Stimulated activated CD8-positive, alpha-beta memory T cell treated with anti-CD3 and anti-CD28 coated beads, Interleukin-15, amount 100 ng/mL, for 24 hours (primary cell): ENCODE measurements around the gene AKR1C1.
"Not testable (repeated sequence)": the region's sequence is repeated elsewhere in the genome, so short reads cannot be mapped to it uniquely, and the experiment has no call there.

Source experiments
- DNase-seq: peaks from one replicate; pipeline ENCODE4 v3.0.0-alpha.2; 2020; ENCODE audit warnings: low read depth

AKR1C1 gene

GRCh38 chr10:4947635-4948596, 15.3 kb upstream of the AKR1C1 start:
- DNase-seq, result no peak

- not testable (repeated sequence) for DNase-seq
These were observed 11.6 kb upstream of the AKR1C1 start for GRCh38 chr10:4951512-4952162.

DNA sequence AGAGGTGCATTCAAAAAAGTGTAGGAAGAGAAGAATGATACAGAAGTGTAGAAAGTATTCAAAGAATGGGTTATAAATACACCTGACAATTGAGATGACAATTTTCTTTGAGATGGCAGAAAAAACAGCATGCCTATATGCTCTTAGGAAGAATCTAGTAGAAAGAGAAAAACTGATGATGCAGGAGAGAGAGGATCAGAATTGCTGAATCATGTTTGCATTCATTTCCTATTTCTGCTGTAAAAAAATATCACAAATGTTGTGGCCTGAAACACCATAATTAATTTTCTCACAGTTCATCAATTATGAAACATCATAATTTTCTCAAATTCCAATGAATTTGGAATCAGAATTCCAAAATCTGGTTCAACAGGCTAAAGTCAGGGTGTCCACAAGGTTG, 9.8 kb upstream of the AKR1C1 start:
- DNase-seq, result no peak

- DNase-seq, result not testable (repeated sequence)
These were observed 7.1 kb upstream of the AKR1C1 start for GRCh38 chr10:4956088-4956487.

DNA sequence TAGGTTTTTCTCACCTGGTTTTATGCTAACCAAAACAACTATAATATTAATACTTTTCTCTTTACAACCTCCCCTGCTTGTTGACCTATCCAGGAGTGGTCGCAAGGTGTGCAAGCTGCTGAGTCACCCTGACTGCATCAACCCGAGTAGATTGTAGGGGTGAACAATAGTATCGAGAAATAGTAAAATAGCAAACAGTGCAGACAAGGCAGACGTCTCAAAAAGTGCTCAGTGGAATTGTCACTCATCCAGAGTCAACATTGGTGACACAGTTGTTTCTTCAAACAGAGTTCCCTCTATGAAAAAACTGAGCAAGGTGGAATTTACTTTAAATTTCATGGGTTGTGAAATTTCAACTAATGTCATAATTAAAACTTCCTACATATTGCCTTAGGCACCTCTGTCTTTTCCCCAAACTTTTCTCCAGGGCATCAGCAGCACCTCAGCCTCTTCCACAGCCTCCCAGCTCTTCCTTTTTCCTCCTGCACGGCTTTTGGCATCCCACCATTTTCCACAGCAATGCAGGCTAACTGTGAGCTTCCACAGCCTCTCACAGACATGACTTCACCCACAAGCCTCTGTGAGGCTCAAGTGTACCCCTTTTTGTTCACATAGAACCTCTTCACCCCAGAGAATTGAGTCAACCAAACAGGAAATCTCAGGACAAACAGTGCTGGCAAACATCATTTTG, 6.1 kb upstream of the AKR1C1 start:
- not testable (repeated sequence) for DNase-seq

DNA sequence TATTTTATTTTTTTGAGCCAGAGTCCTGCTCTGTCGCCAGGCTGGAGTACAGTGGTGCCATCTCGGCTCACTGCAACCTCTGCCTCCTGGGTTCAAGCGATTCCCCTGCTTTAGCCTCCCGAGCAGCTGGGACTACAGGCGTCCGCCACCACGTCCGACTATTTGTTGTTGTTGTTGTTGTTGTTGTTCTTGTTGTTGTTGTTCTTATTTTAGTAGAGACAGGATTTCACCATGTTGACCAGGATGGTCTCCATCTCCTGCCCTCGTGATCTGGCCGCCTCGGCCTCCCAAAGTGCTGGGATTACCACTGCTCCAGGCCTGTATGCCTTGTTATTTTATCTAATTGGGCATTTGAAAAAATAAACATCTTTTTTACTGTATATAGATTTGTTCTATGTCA, 1.7 kb upstream of the AKR1C1 start:
- DNase-seq, result not testable (repeated sequence)

- DNase-seq, result not testable (repeated sequence)
These were observed 907 bp upstream of the AKR1C1 start for GRCh38 chr10:4962308-4962707.

DNA sequence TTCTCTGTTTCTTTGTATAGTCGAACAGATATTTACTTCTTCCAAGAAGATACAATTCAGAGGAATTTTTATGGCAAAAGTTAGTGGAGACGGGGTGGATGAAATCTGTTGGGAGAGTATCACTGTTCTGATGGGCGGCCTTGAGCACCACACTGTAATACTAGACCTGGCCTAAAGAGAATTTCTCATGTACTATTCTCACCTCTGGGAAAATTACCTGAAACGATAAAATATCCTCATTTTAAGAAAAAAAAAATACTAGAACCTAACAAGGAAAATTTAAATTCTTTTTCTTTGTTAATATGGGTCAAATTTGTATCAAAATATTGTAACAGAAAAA, 570 bp downstream of the AKR1C1 start:
- DNase-seq, result not testable (repeated sequence)

- DNase-seq, result not testable (repeated sequence)
These were observed 2.5 kb downstream of the AKR1C1 start for GRCh38 chr10:4965763-4966162.

DNA sequence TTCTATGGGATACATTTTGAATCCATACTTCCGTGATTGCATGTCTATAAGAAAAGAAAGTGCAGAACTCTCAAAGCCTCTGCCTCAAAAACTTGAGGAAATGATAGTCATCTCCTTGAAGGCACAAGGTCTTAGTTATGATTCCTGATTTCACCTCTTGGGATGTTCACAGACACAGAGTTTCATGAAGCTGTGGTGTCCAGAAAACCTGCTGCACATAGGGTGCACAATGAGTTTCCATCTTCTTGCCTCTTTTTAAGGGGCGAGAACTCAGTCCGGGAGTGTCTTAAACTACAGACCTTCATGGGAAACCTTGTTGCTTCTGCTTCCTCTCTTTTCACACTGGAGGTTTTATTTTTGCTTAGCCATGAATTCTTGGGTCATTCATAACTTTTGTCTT, 4.0 kb downstream of the AKR1C1 start:
- DNase-seq, result not testable (repeated sequence)

DNA sequence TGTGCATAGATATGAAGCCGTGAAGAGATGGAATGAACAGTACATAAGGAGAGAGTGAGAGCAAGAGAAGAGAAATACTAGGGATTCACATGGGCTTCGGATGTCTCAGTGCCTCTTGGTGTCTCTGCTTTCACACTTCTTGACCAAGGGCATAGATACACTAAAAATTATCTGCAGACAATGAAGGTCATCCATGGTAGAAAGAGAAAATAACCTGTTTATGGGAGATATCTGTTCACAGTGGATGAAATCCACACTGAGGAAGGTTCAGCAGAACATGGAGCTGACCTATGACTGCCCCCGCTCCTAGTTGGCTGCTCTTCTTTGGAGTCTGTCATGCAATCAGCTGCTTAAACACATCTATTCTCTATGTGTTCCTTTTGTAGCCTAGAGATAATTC, 6.1 kb downstream of the AKR1C1 start:
- DNase-seq, result not testable (repeated sequence)

DNA sequence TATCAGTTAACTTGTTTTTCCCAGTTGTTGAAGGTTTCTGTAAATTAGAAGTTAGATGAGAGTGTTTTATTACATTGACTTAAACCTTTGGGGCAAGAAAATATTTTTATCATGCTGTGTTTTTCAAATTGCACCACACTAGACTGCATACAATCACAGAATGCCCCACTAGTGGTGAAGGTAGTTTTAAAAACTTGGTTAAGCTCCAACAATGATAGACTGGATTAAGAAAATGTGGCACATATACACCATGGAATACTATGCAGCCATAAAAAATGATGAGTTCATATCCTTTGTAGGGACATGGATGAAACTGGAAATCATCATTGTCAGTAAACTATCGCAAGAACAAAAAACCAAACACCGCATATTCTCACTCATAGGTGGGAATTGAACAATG, 7.1 kb downstream of the AKR1C1 start:
- not testable (repeated sequence) for DNase-seq

DNA sequence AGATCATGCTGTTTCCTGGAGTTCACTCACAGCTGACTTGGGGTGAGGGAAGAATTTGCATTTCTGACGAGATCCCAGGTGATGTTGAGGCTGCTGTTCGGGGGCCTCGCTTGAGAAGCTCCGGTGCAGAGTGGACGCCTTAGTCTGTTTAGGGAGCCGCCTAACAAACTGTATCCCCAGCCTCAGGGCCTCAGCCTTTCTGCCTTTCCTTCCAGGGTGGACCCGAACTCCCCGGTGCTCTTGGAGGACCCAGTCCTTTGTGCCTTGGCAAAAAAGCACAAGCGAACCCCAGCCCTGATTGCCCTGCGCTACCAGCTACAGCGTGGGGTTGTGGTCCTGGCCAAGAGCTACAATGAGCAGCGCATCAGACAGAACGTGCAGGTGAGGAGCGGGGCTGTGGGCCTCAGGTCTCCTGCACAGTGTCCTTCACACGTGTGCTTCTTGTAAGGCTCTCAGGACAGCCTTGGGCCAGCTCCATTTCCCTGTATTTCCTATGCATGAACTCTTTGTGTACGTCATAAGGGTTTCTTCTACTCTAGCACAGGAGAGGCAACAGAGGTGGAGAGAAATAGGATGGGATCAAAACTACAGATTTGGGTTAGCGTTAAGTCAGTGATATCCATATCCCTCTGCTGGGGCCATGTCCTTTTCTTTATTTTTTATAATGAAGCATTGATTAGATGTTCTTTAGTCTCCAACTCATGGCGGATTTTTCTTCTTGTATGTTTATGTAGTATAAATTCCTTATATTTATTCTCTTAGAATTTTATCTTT, 9.3 kb downstream of the AKR1C1 start:
- not testable (repeated sequence) for DNase-seq

DNA sequence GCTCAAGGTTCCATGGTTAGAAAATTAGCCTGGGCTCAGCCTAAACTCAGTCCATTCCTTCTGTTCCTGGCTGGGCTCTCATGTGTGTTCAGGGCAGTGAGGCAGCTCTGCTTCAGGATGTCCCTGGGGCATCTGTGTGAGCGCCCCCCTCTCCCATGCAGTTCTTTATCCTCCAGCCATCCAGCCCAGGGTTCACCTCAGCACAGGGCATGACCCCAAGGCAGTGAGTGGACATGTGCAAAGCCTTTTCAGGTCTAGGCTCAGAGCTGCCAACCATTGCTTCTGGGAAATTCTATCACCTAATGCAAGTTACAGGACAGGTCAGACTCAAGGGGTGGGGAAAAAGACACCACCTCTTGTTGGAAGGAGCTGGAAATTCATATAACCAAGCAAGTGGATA, 10.1 kb downstream of the AKR1C1 start:
- not testable (repeated sequence) for DNase-seq

DNA sequence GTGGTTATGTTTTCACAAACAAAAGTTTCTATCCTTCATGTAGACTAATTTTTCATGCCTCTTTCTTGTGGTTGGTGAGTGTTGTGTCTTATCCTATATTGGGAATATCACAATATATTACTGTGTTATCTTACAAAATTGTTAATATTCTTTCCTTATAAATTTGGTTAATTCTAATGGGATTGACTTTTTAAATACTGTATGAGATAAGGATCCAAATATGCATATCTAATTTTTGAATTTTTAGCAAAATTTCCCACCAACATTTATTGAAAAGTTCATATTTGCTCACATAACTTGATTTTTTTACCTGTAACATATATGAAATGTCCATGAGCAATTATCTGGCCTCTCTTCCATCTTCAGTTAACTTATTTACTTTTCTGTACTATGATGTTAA, 11.2 kb downstream of the AKR1C1 start:
- not testable (repeated sequence) for DNase-seq

- no peak for DNase-seq
These were observed 13.8 kb downstream of the AKR1C1 start for GRCh38 chr10:4977025-4977424.

DNA sequence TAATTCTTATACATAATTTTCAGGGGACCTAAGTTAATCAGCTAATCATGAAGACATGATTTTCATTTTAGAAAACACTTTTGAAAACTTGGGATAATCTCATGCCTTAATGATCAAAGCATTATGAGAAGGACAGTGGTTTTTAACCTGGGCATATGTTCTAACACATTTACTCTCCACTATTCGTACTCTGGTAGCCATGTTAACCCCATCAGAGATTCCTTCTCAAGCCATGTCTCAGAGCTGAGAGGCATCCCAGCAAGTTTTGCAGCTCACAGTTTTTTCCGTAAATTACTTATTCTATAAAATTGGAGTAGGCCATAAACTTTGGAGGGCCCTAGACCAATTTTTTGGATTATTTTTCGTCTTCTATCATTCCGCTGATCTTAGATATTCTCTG, 15.7 kb downstream of the AKR1C1 start:
- no peak for DNase-seq

DNA sequence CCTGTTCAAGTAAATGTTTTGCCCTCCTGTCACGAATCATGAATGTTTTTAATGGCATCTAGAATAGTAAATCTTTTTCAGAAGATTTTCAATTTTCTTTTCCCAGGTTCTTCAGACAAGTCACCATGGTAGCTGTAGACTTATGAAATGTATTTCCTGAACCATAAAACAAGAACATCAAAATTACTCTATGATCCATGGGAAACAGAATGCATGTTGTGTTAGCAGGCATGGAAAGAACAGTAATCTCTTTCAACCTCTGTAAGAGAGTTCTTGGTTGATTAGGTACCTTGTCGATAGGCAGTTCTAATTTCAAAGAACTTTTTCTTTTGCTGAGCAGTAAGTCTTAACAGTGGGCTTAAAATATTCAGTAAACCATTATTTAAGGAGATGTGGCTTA, 17.6 kb downstream of the AKR1C1 start:
- DNase-seq, result no peak

GRCh38 chr10:4981722-4982471, 18.7 kb downstream of the AKR1C1 start:
- DNase-seq, result no peak

DNA sequence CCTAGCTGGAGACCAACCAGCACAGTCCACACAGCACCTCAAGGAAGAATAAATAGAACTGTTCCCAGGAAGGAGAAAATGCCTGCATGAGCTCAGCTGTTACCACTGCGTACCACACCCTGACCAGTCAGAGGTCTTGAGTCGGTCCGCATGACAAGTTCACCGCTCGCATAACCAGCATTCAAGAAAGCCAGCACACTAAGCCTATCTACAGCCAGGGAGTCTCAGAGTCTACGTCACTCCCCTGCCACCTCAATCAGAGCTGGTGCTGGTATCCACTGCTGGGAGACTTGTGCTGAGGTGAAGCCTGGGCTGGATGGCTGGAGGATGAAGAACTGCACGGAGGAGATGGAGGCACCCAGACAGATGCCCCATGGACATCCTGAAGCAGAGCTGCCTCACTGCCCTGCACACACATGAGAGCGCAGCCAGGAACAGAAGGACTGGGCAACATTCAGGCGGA, 19.6 kb downstream of the AKR1C1 start:
- no peak for DNase-seq

GRCh38 chr10:4983615-4984216, 20.5 kb downstream of the AKR1C1 start:
- DNase-seq, result no peak
